Tibial artery (tissue), 4 donors: ENCODE data around the gene TMCO4.
A peak's percentile ranks its signal among the peaks of the same experiment; 100 is the strongest.

ENCODE experiments used
- DNase-seq, 2 donors: peaks; one replicate each; pipeline ENCODE4 v3.0.0-alpha.2; 2019
- H3K27ac ChIP-seq, 2 donors: fragments of 200-600 bp; sonication (generic) in 1 of 2; 1 replicate in 1 of 2; 2 replicates in 1 of 2; pipeline ENCODE4 v1.5.1; 2018 to 2019; ENCODE audit warnings: mild to moderate bottlenecking in 1 of 2
- H3K27me3 ChIP-seq, 2 donors: fragments of 200-600 bp; sonication (generic) in 1 of 2; one replicate each; pipeline versions ENCODE4 v1.5.1 to v1.6.0; 2016 to 2019
- H3K36me3 ChIP-seq, 3 donors: fragments of 200-600 bp; sonication (generic) in 2 of 3; one replicate each; pipeline ENCODE4 v1.5.1; 2016 to 2019; ENCODE audit warnings: mild to moderate bottlenecking in 2 of 3
- H3K4me1 ChIP-seq, 4 donors: fragments of 200-600 bp; sonication (generic) in 2 of 4; 1 replicate in 3 of 4; 2 replicates in 1 of 4; pipeline ENCODE4 v1.5.1; 2016 to 2019
- H3K4me3 ChIP-seq, 2 donors: fragments of 200-600 bp; sonication (generic) in 1 of 2; 1 replicate in 1 of 2; 2 replicates in 1 of 2; pipeline ENCODE4 v1.5.1; 2018 to 2019; ENCODE audit warnings: mild to moderate bottlenecking in 2 of 2
- H3K9me3 ChIP-seq, 3 donors: fragments of 200-600 bp; sonication (generic) in 1 of 3; one replicate each; pipeline ENCODE4 v1.5.1; 2016 to 2019
- CTCF ChIP-seq, 2 experiments: fragments of 200-600 bp in 1 of 2; fragments of 450-650 bp in 1 of 2; IDR thresholded peaks; one replicate each; pipeline ENCODE4 v1.5.1; 2017 to 2019; ENCODE audit warnings: antibody characterized with exemption in 2 of 2, mild to moderate bottlenecking in 1 of 2, moderate library complexity in 1 of 2
- intact Hi-C: fragments of 100-400 bp; cut with DNase I; formaldehyde crosslinking; loops from one replicate; pipeline ENCODE4 v1.15.0; 2023; ENCODE audit warnings: low total_unique reads

TMCO4 gene

GRCh38 chr1:19757641-19758040 lies 42.1 kb downstream of the TMCO4 start:
- no peak for TF ChIP-seq CTCF (IDR thresholded peaks at IDR 0.05)
- Histone ChIP-seq H3K36me3 (peaks cover 5 to 28% (median 9%) of the 10 kb centered on the region in 3 donors), H3K4me1 (peaks cover 0 to 44% (median 15%) of the 10 kb centered on the region in 4 donors), H3K27ac (peak overlapping the region; percentile 58 to 85), H3K9me3 (no peaks in the 10 kb centered on the region), H3K27me3 (no peaks in the 10 kb centered on the region), H3K4me3 (no peak overlapping the region)
- DNase-seq = no peak
- intact Hi-C loops = no loop called here

GRCh38 chr1:19756480-19756879 lies 43.2 kb downstream of the TMCO4 start:
- Histone ChIP-seq H3K27ac (peak overlapping the region; percentile 77 to 85), H3K36me3 (peaks cover 5 to 38% (median 9%) of the 10 kb centered on the region in 3 donors), H3K27me3 (no peaks in the 10 kb centered on the region), H3K4me3 (no peak overlapping the region), H3K9me3 (no peaks in the 10 kb centered on the region), H3K4me1 (peaks cover 0 to 44% (median 15%) of the 10 kb centered on the region in 4 donors)
- DNase-seq = no peak
- TF ChIP-seq CTCF (IDR thresholded peaks at IDR 0.05) = no peak
- intact Hi-C loops = no loop called here

DNA sequence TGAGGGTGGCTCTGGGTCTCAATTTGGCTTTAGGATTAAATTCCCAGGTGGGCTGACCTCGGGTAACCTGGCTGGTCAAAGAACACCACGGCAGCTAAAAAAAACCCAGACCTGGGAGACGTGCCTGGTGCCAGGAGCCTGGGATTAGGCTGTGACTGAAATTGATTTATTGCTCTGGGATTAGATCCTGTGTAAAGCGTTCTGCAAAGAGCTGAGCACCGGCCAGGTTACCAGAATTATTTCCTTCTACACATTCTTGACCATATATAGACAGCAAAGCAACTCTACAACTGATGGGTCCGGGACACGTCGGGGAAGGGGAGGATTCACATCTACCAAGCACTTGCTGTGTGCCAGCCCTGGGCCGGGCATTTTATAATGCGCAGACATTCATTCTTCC lies 45.2 kb downstream of the TMCO4 start:
- Histone ChIP-seq H3K9me3 (no peaks in the 10 kb centered on the region), H3K36me3 (peaks cover 19 to 58% (median 29%) of the 10 kb centered on the region in 3 donors), H3K27me3 (no peaks in the 10 kb centered on the region), H3K4me3 (no peak overlapping the region), H3K27ac (peak overlapping the region; percentile 77 to 85), H3K4me1 (peaks cover 0 to 44% (median 14%) of the 10 kb centered on the region in 4 donors)
- peak; percentile 38 to 90 for DNase-seq
- intact Hi-C loops = loop anchor here (2.0 kb wide), 1 partner anchor 18 kb away; no protein-coding TSS in a partner anchor
- TF ChIP-seq CTCF (IDR thresholded peaks at IDR 0.05) = no peak

DNA sequence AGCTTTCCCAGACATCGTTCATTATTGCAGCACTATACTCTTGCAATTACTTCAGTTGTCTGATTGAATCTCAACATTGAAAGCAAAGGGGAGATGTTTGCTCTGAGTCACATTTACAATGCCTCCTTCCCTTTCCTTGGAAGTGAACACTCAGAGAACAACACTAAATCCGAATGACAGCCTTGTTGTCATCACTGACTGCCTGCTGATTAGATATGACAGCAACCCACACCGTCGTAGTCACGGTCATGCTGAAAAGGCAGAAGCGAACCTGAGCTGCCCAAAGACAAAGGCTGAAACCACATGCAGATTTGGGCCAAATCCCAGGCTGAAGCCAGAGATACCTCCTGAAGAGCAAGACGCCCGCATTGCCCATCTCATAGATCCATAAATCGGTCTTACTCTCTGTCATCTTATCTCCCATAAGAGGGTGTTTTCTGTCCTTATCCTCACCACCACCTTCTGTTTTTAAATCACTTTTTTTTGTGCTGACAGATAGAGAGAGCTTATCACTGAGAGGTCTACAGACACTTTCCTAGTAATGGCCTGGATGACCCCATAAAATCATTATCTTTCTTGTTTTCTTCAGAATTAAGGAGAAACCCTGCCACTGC lies 47.5 kb downstream of the TMCO4 start:
- no peaks in the 10 kb centered on the region for H3K9me3 ChIP-seq
- peaks cover 0 to 31% (median 9%) of the 10 kb centered on the region in 4 donors for H3K4me1 ChIP-seq
- TF ChIP-seq CTCF (IDR thresholded peaks at IDR 0.05) = no peak
- H3K27ac ChIP-seq = peak overlapping the region; percentile 77 to 85
- intact Hi-C loops = no loop called here
- H3K36me3 ChIP-seq = peaks cover 21 to 75% (median 33%) of the 10 kb centered on the region in 3 donors
- H3K4me3 ChIP-seq = no peak overlapping the region
- no peaks in the 10 kb centered on the region for H3K27me3 ChIP-seq
- no peak for DNase-seq

GRCh38 chr1:19750882-19751276 lies 48.8 kb downstream of the TMCO4 start:
- Histone ChIP-seq H3K36me3 (peaks cover 26 to 88% (median 38%) of the 10 kb centered on the region in 3 donors), H3K27me3 (no peaks in the 10 kb centered on the region), H3K9me3 (no peaks in the 10 kb centered on the region), H3K4me3 (no peak overlapping the region), H3K27ac (no peak overlapping the region), H3K4me1 (peaks cover 0 to 23% (median 8%) of the 10 kb centered on the region in 4 donors)
- intact Hi-C loops = no loop called here
- TF ChIP-seq CTCF (IDR thresholded peaks at IDR 0.05) = no peak
- no peak for DNase-seq
